Mesothelial cell of epicardium (in vitro differentiated cells): ENCODE results near the gene CLSTN2. TPM values are rescaled to one million over a fixed set of nuclear protein-coding genes. Genes with fewer than 3 reads are reported as not detected.

Source experiments
- DNase-seq, 2 experiments: peaks; one replicate each; pipeline ENCODE4 v3.0.0; 2021; ENCODE audit warnings: low spot score in 2 of 2; ENCODE audit not compliant: unreplicated experiment in 2 of 2
- H3K27ac Mint-ChIP-seq: 2 replicates; pipeline ENCODE4 v1.8.0; 2021; ENCODE audit warnings: mixed read lengths
- H3K27me3 Mint-ChIP-seq: 2 replicates; pipeline ENCODE4 v1.8.0; 2021; ENCODE audit warnings: low read depth, mixed read lengths
- H3K36me3 Mint-ChIP-seq: 2 replicates; pipeline ENCODE4 v1.8.0; 2021; ENCODE audit warnings: mixed read lengths
- H3K4me1 Mint-ChIP-seq: 2 replicates; pipeline ENCODE4 v1.8.0; 2021; ENCODE audit warnings: mixed read lengths
- H3K4me3 Mint-ChIP-seq: 2 replicates; pipeline ENCODE4 v1.8.0; 2021; ENCODE audit warnings: mild to moderate bottlenecking, moderate library complexity, mixed read lengths
- H3K9me3 Mint-ChIP-seq: 2 replicates; pipeline ENCODE4 v1.8.0; 2021; ENCODE audit warnings: mixed read lengths
- CTCF ChIP-seq: fragments of 200-600 bp; sonication (generic); IDR thresholded peaks from one replicate; pipeline ENCODE4 v1.5.0; 2021; ENCODE audit warnings: antibody characterized with exemption; ENCODE audit not compliant: unreplicated experiment
- total RNA-seq: library from RNA; stranded (reverse); gene quantifications from 3 replicates; pipeline ENCODE4 v1.2.1, GENCODE V29; 2021

The CLSTN2 gene
- total RNA-seq, 1 donor from 2014 or later, result 18.2 TPM

GRCh38 chr3:139937674-139938279, 2.8 kb downstream of the CLSTN2 start:
- no peaks in the 10 kb centered on the region for H3K9me3 Mint-ChIP-seq
- peak in 1 of 2 experiments; percentile 55 for DNase-seq
- H3K27me3 Mint-ChIP-seq, result peaks cover 67% of the 10 kb centered on the region
- no peaks in the 10 kb centered on the region for H3K36me3 Mint-ChIP-seq
- peak overlapping the region; percentile 22 for H3K4me3 Mint-ChIP-seq
- TF ChIP-seq CTCF, result peak; percentile 63
- H3K4me1 Mint-ChIP-seq, result peaks cover 25% of the 10 kb centered on the region
- H3K27ac Mint-ChIP-seq, result no peak overlapping the region

- Mint-ChIP-seq H3K27me3 (peaks cover 66% of the 10 kb centered on the region), H3K4me1 (peaks cover 20% of the 10 kb centered on the region)
Observed at GRCh38 chr3:139939681-139940190, 4.8 kb downstream of the CLSTN2 start.

GRCh38 chr3:139940622-139941021, 5.6 kb downstream of the CLSTN2 start:
- no peak overlapping the region for H3K4me3 Mint-ChIP-seq
- TF ChIP-seq CTCF, result no peak
- H3K27me3 Mint-ChIP-seq, result peaks cover 64% of the 10 kb centered on the region
- peaks cover 18% of the 10 kb centered on the region for H3K4me1 Mint-ChIP-seq
- no peak overlapping the region for H3K27ac Mint-ChIP-seq
- H3K9me3 Mint-ChIP-seq, result no peaks in the 10 kb centered on the region
- DNase-seq, result no peak
- H3K36me3 Mint-ChIP-seq, result no peaks in the 10 kb centered on the region

More at GRCh38 chr3:139939681-139940190, 4.8 kb downstream of the CLSTN2 start:
- no peaks in the 10 kb centered on the region for H3K36me3 Mint-ChIP-seq
- H3K4me3 Mint-ChIP-seq, result no peak overlapping the region
- no peak for TF ChIP-seq CTCF
- H3K9me3 Mint-ChIP-seq, result no peaks in the 10 kb centered on the region
- no peak for DNase-seq
- H3K27ac Mint-ChIP-seq, result no peak overlapping the region

- H3K4me1 Mint-ChIP-seq, result peaks cover 8% of the 10 kb centered on the region
- no peaks in the 10 kb centered on the region for H3K36me3 Mint-ChIP-seq
- H3K27me3 Mint-ChIP-seq, result peaks cover 61% of the 10 kb centered on the region
- no peak for DNase-seq
- no peak overlapping the region for H3K27ac Mint-ChIP-seq
- TF ChIP-seq CTCF, result no peak
- H3K4me3 Mint-ChIP-seq, result no peak overlapping the region
- H3K9me3 Mint-ChIP-seq, result no peaks in the 10 kb centered on the region
Observed at GRCh38 chr3:139941580-139941979, 6.6 kb downstream of the CLSTN2 start.

- no peak for DNase-seq
- no peaks in the 10 kb centered on the region for H3K36me3 Mint-ChIP-seq
- no peak for TF ChIP-seq CTCF
- no peaks in the 10 kb centered on the region for H3K4me1 Mint-ChIP-seq
- H3K27me3 Mint-ChIP-seq, result peaks cover 50% of the 10 kb centered on the region
- no peaks in the 10 kb centered on the region for H3K9me3 Mint-ChIP-seq
- H3K4me3 Mint-ChIP-seq, result no peak overlapping the region
- H3K27ac Mint-ChIP-seq, result no peak overlapping the region
Observed at GRCh38 chr3:139944256-139944910, 9.4 kb downstream of the CLSTN2 start.
